Osteoblast (primary cell): ENCODE data around the gene AGBL1. TPM values are rescaled to one million over a fixed set of nuclear protein-coding genes. Genes with fewer than 3 reads are reported as not detected.

Source experiments
- DNase-seq: peaks from one replicate; pipeline ENCODE4 v3.0.0; 2011; ENCODE audit warnings: low spot score, mixed read lengths; ENCODE audit not compliant: insufficient read length; ENCODE audit errors: missing footprints
- H2AFZ ChIP-seq: 2 replicates; pipeline ENCODE4 v1.6.0; 2011; ENCODE audit warnings: mild to moderate bottlenecking, low read length
- H3K27ac ChIP-seq: 2 replicates; pipeline ENCODE4 v1.5.1; 2011; ENCODE audit warnings: mild to moderate bottlenecking, low read depth, low read length, moderate library complexity
- H3K27me3 ChIP-seq: 2 replicates; pipeline ENCODE4 v1.6.0; 2012; ENCODE audit warnings: mild to moderate bottlenecking, control low read depth, inconsistent platforms, low read length, moderate library complexity; ENCODE audit not compliant: insufficient read depth
- H3K36me3 ChIP-seq: 2 replicates; pipeline ENCODE4 v1.5.1; 2011; ENCODE audit warnings: mild to moderate bottlenecking, low read length, control low read depth, moderate library complexity; ENCODE audit not compliant: insufficient read depth
- H3K4me1 ChIP-seq: 2 replicates; pipeline ENCODE4 v1.5.1; 2011; ENCODE audit warnings: mild to moderate bottlenecking, low read length, control low read depth, moderate library complexity; ENCODE audit not compliant: insufficient read depth
- H3K4me2 ChIP-seq: 2 replicates; pipeline ENCODE4 v1.6.0; 2011; ENCODE audit warnings: mild to moderate bottlenecking, low read length; ENCODE audit not compliant: insufficient read depth
- H3K4me3 ChIP-seq: fragments of 200-600 bp; sonication (generic); 3 replicates; pipeline ENCODE4 v1.5.1; 2012; ENCODE audit warnings: mild to moderate bottlenecking, low read length, inconsistent platforms; ENCODE audit not compliant: insufficient read depth
- H3K79me2 ChIP-seq: 2 replicates; pipeline ENCODE4 v1.6.0; 2012; ENCODE audit warnings: mild to moderate bottlenecking, low read length, control low read depth, inconsistent platforms; ENCODE audit not compliant: insufficient read depth
- H3K9me3 ChIP-seq: 2 replicates; pipeline ENCODE4 v1.5.1; 2011; ENCODE audit warnings: low read depth, low read length, control low read depth
- H4K20me1 ChIP-seq: 2 replicates; pipeline ENCODE4 v1.6.0; 2012; ENCODE audit warnings: mild to moderate bottlenecking, low read length, control low read depth; ENCODE audit not compliant: insufficient read depth
- CTCF ChIP-seq: IDR thresholded peaks from 2 replicates; pipeline ENCODE4 v1.5.1; 2011; ENCODE audit warnings: mild to moderate bottlenecking, low read depth, low read length, moderate library complexity; ENCODE audit errors: extremely low read depth
- total RNA-seq: library from RNA; depleted of rRNA; stranded (reverse); fragments of >200 nt; gene quantifications from 2 replicates; pipeline ENCODE4 v1.2.3, GENCODE V29; 2012

Gene AGBL1
- total RNA-seq, 1 donor: not detected

GRCh38 chr15:86183596-86184491, 104.2 kb downstream of the AGBL1 start:
- Histone ChIP-seq H4K20me1 (no peaks in the 10 kb centered on the region), H3K27ac (no peak overlapping the region), H3K4me3 (no peak overlapping the region), H3K79me2 (no peaks in the 10 kb centered on the region), H3K36me3 (no peaks in the 10 kb centered on the region), H3K4me2 (no peak overlapping the region), H3K9me3 (no peaks in the 10 kb centered on the region), H2AFZ (no peak overlapping the region), H3K4me1 (no peaks in the 10 kb centered on the region), H3K27me3 (no peaks in the 10 kb centered on the region)
- no peak for TF ChIP-seq CTCF
- DNase-seq: no peak

- Histone ChIP-seq H3K27me3 (no peaks in the 10 kb centered on the region), H3K4me3 (no peak overlapping the region), H3K4me1 (no peaks in the 10 kb centered on the region), H4K20me1 (no peaks in the 10 kb centered on the region), H3K27ac (no peak overlapping the region), H2AFZ (no peak overlapping the region), H3K4me2 (no peak overlapping the region), H3K79me2 (no peaks in the 10 kb centered on the region), H3K9me3 (peaks cover 5% of the 10 kb centered on the region), H3K36me3 (no peaks in the 10 kb centered on the region)
- DNase-seq: no peak
- TF ChIP-seq CTCF: no peak
These were observed 114.2 kb downstream of the AGBL1 start for GRCh38 chr15:86193716-86194380.

GRCh38 chr15:86197770-86198169, 118.1 kb downstream of the AGBL1 start:
- Histone ChIP-seq H3K4me3 (no peak overlapping the region), H3K9me3 (peaks cover 5% of the 10 kb centered on the region), H3K4me1 (no peaks in the 10 kb centered on the region), H3K4me2 (no peak overlapping the region), H3K27ac (no peak overlapping the region), H4K20me1 (no peaks in the 10 kb centered on the region), H3K27me3 (no peaks in the 10 kb centered on the region), H3K79me2 (no peaks in the 10 kb centered on the region), H3K36me3 (no peaks in the 10 kb centered on the region), H2AFZ (no peak overlapping the region)
- DNase-seq: no peak
- TF ChIP-seq CTCF: no peak
